Stimulated activated CD8-positive, alpha-beta memory T cell treated with anti-CD3 and anti-CD28 coated beads, Interleukin-4, amount 100 ng/mL, for 48 hours (primary cell): ENCODE data around the gene SAMD11.
"Not testable (repeated sequence)": the region's sequence is repeated elsewhere in the genome, so short reads cannot be mapped to it uniquely, and the experiment has no call there.

Experiments used
- DNase-seq: peaks from one replicate; pipeline ENCODE4 v3.0.0-alpha.2; 2020

Gene SAMD11, protein sequence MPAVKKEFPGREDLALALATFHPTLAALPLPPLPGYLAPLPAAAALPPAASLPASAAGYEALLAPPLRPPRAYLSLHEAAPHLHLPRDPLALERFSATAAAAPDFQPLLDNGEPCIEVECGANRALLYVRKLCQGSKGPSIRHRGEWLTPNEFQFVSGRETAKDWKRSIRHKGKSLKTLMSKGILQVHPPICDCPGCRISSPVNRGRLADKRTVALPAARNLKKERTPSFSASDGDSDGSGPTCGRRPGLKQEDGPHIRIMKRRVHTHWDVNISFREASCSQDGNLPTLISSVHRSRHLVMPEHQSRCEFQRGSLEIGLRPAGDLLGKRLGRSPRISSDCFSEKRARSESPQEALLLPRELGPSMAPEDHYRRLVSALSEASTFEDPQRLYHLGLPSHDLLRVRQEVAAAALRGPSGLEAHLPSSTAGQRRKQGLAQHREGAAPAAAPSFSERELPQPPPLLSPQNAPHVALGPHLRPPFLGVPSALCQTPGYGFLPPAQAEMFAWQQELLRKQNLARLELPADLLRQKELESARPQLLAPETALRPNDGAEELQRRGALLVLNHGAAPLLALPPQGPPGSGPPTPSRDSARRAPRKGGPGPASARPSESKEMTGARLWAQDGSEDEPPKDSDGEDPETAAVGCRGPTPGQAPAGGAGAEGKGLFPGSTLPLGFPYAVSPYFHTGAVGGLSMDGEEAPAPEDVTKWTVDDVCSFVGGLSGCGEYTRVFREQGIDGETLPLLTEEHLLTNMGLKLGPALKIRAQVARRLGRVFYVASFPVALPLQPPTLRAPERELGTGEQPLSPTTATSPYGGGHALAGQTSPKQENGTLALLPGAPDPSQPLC

DNA sequence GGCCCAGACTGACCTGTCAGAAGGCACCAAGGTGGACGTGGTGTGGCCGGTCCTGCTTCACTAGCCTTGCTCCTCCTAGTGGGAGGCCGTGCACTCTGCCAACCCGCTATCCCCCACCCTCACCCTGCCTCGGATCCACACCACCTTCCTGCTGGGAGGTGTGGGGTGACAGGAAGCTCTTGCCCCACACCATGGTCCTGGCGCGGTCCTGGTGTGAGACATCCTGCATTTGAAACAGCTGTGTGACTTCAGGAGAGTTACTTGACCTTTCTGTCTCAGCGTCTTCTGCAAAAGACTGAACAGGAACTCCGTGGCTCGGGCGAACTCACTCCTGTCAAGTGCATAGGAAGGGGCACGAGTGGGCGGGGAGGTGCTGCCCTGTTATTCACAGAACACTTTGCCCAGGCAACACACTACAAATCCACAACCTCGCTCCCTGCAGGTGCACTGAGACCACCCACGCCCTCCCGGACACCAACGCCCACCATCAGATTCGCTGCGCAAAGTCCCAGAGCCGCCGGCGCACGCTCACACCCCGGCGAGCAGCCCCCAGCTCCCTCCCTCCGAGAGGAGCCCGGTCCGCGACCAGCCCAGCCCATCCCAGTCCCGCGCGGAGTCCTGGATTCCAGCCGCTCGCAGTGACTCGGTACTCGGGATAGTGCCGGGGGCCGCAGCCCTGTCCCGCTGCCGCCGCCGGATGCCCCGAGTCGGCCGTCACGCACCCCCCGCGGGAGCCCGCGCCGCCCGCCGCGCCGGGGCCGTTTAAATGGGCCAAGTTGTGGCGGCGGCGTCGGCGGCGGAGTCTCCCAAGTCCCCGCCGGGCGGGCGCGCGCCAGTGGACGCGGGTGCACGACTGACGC, at the start of gene SAMD11:
TSS of gene SAMD11 (plus strand) at position 793 of the 860 bp plus-strand sequence. CDS start 509 bp downstream, outside the sequence.
- peak; percentile 65 for DNase-seq

DNA sequence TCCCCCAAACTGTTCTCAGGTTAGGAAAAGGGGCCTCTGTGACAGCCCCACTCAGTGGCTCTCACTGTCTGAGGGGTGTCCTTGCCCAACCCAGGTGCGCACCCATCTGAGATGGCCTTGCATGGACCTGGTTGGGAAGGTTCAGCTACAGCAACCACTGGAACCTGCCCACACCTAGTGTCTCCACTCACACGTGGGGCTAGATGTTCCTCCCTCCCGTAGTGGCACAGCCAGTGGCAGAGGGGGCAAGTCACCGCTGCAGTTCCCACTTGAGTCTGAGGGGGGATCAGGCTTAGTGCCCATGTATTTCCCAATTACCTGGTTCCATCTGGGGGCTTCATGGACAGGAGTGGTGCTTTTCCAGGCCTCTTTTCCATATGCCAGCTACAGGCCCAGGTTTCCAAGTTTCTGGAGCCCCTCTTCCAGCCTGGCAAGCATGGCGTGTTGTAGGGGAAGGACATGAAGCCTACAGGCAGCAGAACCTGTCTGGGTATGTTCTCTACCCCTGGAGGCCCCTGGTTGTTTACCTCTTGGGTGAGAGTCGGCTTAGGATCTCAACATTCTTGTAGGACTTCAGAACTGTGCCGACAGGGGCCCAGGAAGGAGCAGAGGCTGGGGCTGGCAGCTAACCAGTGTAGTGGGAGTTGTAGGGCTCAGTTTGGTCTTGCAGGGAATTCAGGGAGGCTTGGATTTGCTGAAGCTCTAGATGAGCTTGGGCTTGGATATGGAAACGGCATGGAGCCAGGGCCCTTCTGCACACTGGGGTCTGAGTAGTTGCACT, 47.1 kb upstream of the SAMD11 start:
- not testable (repeated sequence) for DNase-seq

DNA sequence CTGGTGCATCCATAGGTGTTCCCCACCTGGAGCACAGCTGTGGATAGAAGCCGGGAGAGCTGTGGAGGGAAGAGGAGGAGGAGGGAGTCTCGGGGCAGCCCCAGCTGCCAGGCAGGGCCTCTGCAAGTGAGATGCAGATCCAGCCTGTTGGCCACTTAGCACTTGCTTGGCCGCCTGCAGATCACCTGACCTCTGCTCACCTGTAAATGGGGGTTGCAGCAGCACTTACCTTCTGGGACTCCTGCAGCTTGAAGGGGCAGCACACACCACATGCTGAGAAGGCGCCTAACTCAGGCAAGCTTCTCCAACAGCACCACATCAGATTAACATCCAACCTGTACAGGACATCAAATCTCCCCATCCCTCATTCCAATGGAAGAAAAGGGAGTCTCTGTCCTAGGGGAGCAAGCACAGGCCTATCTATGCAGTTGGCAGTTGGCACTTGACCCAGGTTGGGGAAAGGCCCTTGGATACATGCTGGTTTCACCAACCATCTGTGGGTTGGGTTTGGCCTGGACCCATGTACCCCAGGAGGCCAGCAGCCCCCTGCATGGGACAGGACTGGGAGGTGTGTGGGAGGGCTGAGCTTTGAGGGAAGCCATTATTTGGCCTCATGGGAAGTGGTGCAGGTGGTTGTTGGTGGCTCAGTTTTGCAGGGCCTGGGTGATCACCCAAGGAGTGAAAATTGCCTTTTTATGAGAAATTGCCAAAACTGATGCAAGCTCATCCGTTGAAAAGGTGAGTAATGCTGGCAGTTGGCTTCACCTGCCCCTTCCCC, 46.3 kb upstream of the SAMD11 start:
- DNase-seq: not testable (repeated sequence)

DNA sequence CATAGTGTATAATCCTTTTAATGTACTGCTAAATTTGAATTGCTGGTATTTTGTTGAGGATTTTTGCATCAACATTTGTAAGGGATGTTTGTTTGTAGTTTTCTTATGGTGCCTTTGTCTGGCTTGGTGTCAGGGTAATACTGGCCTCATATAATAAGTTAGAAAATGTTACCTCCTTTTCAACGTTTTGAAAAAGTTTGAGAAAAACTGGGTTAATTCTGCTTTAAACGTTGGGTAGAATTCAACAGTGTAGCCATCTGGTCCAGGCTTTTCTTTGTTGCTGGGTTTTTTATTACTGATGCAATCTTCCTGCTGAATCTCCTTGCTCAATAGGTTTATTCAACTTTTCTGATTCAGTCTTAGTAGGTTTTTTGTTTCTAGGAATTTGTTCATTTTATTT, 43.2 kb upstream of the SAMD11 start:
- DNase-seq: not testable (repeated sequence)

DNA sequence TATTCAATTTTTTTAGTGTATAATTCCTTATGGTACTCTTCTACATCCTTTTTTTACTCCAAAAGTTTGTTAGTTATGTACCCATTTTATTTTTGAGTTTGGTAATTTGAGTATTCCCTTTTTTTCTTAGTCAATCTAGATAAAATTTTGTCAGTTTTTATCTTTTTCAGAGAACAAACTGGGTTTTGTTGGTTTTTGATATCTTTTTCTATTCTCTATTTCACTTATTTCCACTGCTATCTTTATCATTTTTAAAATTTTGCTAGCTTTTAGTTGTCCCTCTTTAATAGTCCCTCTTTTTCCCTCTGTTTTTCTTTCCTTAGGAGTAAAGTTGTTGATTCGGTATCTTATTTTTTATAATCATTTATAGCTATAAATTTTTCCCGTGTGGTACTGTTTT, 42.8 kb upstream of the SAMD11 start:
- not testable (repeated sequence) for DNase-seq

DNA sequence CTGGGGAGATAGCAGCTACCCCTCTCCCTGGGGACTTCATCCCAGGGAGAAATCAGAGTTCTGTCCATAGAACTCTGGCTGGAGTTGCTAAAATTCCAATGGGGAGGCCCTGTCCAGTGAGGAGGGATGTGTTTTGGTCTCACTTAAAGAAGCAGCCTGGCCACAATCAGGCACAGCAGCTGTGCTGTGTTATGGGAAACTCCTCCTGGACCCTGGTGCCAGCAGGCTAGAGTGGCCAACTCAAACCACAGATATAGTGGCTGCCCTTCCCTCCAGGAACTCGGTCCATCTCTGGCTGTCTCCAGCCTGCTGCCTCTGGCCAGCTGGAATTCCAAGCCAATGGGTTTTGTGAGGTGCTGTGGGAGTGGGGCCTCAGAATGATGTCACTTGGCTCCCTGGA, 37.4 kb upstream of the SAMD11 start:
- no peak for DNase-seq

DNA sequence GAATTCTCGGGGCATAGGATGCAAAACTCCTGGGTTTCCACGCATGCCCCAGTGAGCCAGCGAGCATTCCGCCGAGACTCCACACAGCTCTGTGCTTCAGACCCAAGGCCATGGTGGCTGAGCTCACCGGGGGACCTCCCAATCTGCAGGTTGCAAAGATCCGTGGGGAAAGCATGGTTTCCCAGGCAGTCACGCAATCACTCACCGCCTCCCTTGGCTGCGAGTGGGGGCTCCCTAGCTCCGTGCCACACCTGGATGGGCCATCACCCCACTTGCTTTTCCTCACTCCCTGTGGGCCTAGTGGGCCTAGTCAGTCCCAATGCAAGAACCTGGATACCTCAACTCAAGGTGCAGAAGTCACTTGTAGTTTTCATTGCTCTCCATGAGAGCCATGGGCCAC, 37.0 kb upstream of the SAMD11 start:
- DNase-seq: no peak

DNA sequence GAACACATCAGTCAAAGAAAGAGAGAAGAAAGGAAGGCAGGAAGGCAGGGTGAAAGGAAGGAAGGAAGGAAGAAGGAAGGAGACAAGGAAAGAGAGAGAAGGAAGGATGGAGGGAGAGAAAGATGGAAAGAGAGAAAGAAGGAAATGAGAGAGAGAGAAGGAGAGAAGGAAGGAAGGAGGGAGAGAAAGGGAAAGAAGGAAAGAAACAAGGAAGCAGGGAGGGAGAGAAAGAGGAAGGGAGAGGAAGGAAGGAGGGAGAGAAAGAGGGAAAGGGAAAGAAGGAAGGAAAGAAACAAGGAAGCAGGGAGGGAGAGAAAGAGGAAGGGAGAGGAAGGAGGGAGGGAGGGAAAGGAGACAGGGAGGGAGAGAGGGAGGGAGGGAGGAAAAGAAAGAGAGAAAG, 35.4 kb upstream of the SAMD11 start:
- DNase-seq: no peak

DNA sequence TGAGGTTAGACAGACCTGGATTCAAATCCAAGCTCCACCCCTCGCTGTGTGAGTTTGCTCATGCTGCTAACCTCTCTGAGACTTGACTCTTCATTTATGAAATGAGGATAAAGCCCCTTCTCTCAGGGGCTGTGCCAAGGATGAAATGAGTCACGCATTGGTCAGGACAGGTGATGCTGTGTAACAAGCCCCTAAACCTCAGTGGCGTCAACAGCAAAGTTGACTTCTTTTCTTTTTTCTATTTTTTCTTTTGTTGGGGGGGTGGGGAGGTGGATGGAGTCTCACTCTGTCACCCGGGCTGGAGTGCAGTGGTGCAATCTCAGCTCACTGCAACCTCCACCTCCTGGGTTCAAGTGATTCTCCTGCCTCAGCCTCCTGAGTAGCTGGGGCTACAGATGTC, 33.9 kb upstream of the SAMD11 start:
- DNase-seq: not testable (repeated sequence)

DNA sequence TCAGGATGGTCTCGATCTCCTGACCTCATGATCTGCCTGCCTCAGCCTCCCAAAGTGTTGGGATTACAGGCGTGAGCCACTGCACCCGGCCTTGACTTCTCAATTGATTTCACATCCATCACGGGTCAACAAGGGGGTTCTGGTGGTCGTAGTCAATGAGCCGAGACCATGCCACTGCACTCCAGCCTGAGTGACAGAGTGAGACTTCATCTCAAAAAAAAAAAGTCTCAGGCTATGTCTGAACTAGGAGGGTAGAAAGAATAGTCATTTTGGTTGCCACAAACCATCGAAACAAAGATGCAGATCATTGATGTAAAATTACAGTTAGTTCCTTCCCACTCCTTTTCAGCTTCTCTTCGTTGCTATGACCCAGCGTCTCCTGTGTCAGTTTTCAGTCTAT, 33.5 kb upstream of the SAMD11 start:
- DNase-seq: not testable (repeated sequence)

DNA sequence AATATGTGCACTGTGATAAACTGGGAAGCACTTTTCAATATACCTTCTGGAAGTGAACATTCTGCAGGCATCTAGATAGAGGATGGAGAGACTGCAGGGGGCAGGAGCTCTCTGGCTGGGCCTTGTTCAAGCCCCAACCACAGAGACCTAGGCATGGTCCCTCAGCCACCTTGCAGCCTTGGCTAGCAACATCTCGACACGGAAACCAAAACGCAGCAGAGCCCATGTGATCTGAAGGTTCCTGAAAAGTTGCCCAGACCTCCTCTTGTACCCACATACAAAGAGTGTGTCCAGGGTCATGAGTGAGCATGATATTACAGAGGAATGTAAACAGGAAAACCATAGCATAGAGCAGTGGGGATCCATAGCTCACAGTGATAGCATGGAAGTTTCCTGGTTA, 33.1 kb upstream of the SAMD11 start:
- no peak for DNase-seq

DNA sequence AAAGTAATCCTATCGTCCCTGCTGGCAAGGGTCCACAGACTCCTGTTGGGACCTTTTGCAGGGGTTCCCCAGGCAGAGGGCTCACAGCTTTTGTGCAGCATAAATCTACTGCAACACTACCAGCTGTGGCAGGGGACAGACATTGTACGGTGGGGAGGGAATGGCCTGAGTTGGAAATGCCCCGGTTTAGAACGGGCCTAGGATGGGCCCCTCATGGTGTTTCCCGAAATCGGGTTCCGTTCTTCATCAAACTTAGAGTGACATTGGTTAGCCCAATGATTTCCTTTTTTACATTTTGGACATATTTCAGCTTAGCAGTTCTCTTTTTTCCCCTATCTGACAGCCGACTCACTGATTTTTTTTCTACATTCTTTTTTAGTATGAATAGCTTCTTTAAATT, 26.5 kb upstream of the SAMD11 start:
- no peak for DNase-seq

DNA sequence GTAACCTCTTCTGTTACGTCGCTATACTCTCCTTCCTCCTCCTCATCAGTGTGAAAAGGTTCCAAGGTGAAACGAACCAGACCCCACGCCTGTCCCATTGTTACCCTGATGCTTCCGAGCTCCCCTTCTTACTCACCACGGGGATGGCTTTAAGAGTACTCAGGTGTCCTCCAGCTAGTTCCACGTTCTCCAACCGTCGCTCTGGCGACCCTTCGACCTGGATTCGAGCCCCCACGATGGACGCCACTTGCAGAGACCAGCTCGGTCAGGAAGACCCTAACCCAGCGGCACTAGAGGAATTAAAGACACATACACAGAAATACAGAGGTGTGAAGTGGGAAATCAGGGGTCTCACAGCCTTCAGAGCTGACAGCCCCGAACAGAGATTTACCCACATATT, 25.8 kb upstream of the SAMD11 start:
- DNase-seq: not testable (repeated sequence)

DNA sequence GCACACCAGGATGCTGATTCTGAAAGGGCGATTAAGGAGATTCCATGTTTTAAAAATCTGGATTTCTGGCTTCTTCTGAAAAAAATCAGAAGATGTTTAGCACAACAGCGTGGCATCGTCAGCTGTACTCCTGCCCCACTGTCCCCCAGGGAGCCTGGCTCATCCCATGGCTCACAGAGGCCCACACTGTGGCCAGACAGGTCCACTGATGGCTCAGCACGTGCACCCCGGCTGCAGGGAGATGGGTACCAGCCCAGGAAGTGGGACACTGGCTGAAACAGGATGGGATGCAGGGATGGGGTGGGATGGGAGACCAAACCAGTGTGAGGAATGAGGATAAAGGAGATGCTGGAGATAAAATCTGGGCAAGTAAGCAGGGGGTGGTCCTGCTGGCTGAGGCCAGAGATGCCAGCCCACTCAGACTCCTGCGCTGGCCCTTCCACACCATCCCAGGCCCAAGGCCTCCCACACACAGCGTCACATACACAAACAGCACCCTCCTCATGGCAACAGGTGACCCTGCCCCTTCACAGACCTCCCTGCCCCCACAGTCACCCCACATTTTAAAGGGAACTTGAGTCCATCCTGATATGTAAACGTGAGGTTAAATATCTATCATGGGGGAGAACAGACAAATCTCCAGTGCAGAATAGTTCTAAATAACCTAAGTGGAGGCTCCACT, 23.9 kb upstream of the SAMD11 start:
- no peak for DNase-seq

DNA sequence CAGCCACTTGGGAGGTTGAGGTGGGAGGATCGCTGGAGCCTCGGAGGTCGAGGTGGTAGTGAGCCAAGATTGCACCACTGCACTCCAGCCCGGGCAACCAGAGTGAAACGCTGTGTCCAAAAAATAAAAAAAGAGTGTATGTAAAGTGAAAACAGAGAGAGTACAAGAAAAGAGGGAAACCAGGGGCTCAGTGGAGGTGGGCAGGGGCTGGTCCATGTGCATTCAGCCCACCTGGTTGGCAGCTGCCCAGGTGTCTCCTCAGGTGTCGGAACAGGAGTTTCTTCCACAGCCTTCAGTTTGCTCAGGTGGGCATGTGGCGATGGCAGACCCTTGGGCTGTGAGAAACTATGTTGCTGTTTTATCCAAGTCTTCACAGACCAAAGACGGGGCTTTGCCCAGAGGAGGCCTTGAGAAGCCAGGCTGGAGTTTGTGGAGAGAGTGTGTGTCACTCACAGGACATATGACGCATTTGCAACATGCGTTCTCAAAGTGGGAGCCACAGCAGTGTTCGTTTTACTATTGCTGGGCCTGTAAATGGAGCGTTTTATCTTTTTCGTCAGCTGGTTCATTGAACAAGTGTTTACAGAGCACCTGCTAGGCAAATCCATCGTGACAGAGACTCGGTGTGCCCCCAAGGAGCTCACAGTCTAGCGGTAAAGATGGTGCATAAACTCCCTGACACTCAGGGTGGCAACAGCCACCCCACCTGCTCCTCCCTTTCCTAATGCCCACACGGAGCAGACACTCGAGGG, 22.4 kb upstream of the SAMD11 start:
- DNase-seq: no peak

DNA sequence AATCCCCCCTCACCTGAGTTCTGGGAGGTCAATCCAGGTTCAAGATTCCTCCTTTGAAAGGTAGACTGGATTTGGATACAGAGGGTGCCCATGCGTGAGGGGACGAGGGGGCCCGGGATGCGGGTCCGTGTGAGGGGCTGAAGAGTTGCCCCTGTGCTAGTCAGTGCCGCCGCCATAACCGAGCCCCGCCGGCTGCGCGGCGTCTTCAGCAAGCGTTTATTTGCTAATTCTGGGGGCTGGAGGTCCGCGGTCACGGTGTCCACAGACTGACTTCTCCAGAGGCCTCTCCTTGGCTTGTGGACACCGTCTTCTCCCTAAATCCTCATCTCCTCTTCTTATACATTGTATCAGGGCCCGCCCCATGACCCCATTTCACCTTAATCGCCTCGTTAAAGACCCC, 20.9 kb upstream of the SAMD11 start:
- DNase-seq: no peak

DNA sequence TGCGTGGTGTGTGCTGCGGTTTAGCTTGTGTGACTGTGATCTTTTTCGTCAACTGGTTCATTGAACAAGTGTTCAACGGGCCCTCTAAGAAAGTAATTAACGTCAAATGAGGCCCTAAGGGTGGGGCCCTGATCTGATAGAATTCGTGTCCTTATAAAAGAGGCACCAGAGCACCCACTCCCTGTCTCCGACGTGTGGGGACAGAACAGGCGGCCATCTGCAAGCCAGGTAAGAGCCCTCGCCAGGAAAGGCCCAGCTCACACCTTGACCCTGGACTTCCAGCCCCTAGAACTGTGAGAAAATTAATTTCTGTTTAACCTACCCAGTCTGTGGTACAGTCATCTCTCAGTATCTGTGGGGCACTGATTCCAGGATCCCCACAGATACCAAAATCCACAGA, 20.4 kb upstream of the SAMD11 start:
- no peak for DNase-seq

DNA sequence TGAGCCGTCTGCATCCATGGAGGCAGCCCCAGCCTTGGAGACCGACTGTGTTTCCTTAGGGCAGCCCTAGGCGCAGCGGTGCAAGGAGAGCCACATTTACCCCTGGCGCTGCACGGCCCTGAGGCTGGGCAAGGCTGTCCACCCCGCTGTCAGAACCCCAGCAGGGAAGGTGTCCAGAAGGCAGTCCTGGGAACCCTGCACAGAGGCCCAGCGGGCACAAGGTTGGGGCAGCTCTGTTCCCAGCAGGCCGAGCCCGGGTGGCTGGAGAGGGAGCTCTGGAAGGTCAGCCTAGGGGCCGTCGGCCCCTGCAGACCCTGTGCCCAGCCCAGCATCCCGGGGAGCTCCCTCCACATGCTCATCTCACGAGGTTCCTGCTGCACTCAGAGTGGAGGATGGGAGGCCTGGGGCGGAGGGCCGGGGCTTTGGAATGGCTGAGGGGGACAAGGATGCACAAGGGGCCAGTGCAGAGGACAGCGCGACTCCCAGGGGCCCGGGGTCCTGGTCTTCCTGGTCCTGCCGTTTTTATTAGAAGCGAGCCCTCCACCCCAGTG, 19.9 kb upstream of the SAMD11 start:
- no peak for DNase-seq

DNA sequence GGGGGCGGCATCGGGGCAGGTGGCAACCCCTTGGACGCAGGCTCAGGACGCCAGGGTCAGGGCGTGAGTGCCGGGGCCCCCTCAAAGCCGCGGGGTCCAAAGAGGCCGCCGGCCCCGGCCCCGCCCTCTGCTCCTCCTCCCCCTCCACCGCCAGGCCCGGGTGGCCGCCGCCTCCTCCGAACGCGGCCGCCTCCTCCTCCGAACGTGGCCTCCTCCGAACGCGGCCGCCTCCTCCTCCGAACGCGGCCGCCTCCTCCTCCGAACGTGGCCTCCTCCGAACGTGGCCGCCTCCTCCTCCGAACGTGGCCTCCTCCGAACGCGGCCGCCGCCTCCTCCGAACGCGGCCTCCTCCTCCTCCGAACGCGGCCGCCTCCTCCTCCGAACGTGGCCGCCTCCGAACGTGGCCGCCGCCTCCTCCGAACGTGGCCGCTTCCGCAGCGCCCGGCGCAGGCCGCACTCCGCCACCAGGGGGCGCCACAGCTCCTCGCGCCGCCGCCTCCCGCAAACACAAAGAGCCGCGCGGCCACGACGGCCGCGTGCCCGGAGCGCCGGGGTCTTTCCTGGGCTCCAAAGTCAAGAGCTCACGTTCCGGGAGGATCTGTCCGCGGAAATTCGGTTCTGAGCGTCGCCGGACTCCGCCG, 19.3 kb upstream of the SAMD11 start:
- peak; percentile 90 for DNase-seq
